ENCODE data around the gene MS4A2. TPM values are rescaled to one million over a fixed set of nuclear protein-coding genes. Genes with fewer than 3 reads are reported as not detected.
"Not testable (repeated sequence)": the region's sequence is repeated elsewhere in the genome, so short reads cannot be mapped to it uniquely, and the experiment has no call there.

Gene MS4A2
- total and polyA plus RNA-seq, 2 donors = 1.3 to 17.3 TPM

DNA sequence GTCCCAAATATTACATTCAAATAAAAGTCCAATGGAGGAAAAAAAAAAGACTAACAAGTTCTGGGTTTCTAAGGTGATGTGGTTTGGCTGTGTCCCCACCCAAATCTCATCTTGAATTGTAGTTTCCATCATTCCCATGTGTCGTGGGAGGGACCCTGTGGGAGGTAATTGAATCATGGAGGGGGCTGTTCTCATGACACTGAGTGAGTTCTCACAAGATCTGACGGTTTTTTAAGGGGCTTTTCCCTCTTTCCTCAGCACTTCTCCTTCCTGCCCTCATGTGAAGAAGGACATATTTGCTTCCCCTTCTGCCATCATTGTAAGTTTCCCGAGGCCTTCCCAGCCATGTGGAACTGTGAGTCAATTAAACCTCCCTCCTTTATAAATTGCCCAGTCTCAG, 7.9 kb upstream of the MS4A2 start:
- no peaks in the 10 kb centered on the region for H3K4me1 ChIP-seq (ENCODE audit: insufficient read depth)
- H3K36me3 ChIP-seq (ENCODE audit: insufficient read depth) = no peaks in the 10 kb centered on the region
- H3K4me3 ChIP-seq (ENCODE audit: low read depth, low read length) = no peak overlapping the region
- no peak for DNase-seq (ENCODE audit: extremely low spot score)
- WGBS = 52% methylated on average over 3 of the region's 3 CpGs
- no peak overlapping the region for H3K27ac ChIP-seq (ENCODE audit: low read depth)

DNA sequence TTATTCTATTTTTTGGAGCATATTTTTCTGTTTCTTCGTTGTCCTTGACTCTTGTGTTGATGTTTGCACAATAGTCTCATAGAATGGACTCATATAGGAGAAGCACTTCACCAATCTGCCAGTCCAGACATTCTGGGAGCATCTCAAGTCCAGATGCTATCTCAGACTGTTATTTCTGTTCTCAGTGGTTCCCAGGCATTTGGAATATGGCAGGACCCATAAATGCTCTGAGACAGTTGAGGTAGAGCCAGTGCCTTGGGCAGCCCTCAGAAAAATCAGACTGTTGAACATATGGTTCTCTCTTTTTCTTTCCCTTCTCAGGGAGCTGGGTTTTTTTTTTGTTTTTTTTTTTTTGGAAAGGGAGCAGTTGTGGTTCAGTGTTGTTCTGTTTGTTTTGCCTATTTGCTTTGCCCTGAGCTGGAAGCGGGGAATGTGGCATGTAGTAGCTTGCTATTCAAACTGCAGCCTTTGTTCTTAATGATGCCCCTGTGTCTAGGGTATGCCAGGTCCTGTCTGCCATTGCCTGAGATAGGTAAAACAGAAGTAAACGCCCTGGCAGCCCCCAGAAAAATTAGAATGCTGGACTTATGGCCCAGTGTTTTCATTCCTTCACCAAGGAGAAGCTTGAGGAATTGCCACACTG, 3.7 kb upstream of the MS4A2 start:
- WGBS = 72% methylated on average over 3 of the region's 3 CpGs

DNA sequence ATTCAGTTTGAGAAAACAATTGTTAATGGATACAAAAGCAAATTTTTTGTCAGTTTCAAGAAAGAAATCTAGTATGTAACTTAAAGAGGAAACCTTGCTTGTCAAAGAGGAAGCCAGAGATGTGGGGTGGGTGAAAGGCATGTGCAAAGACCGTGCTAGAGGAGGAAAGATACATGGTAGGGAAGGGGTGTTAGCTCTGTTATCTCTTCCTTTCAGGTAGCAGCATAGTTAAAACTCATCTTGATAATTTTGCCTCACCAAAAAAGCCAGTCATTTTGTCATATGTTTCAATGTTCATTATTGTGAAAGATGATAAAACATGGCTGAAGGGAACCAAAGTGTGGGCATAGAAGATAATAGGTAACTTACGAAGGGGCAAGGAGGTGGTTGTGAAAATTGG, 2.6 kb upstream of the MS4A2 start:
- H3K27ac ChIP-seq (ENCODE audit: low read depth) = no peak overlapping the region
- no peaks in the 10 kb centered on the region for H3K4me1 ChIP-seq (ENCODE audit: insufficient read depth)
- no peak overlapping the region for H3K4me3 ChIP-seq (ENCODE audit: low read depth, low read length)
- WGBS = 79% methylated on average over 2 of the region's 2 CpGs
- no peaks in the 10 kb centered on the region for H3K36me3 ChIP-seq (ENCODE audit: insufficient read depth)
- DNase-seq (ENCODE audit: extremely low spot score) = no peak

More for the DNA sequence above, 3.7 kb upstream of the MS4A2 start:
- no peak for DNase-seq (ENCODE audit: extremely low spot score)
- Histone ChIP-seq H3K4me3 (ENCODE audit: low read depth, low read length) (no peak overlapping the region), H3K4me1 (ENCODE audit: insufficient read depth) (no peaks in the 10 kb centered on the region), H3K36me3 (ENCODE audit: insufficient read depth) (no peaks in the 10 kb centered on the region), H3K27ac (ENCODE audit: low read depth) (no peak overlapping the region)

DNA sequence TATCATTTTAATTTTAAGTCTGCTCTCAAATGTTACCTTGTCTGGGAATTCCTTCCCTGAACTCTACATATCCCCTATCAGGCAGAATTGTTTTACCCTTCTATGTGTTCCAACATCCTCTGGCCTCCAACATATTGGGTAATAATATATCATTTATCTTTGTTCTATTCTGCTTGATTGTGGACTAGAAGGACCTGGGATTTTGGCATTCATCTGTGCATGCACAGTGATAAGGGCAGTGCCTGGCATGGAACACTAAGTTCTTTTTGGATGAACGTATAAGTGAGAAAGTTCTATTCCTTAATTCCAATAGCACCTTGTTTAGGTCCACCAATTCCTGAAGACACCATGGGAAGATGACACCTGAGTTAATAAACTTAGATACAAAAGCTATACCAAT, 1.2 kb upstream of the MS4A2 start:
- no peak for DNase-seq (ENCODE audit: extremely low spot score)
- no peaks in the 10 kb centered on the region for H3K36me3 ChIP-seq (ENCODE audit: insufficient read depth)
- H3K4me1 ChIP-seq (ENCODE audit: insufficient read depth) = no peaks in the 10 kb centered on the region
- 78% methylated on average over 1 of the region's 1 CpG for WGBS
- no peak overlapping the region for H3K27ac ChIP-seq (ENCODE audit: low read depth)
- no peak overlapping the region for H3K4me3 ChIP-seq (ENCODE audit: low read depth, low read length)

DNA sequence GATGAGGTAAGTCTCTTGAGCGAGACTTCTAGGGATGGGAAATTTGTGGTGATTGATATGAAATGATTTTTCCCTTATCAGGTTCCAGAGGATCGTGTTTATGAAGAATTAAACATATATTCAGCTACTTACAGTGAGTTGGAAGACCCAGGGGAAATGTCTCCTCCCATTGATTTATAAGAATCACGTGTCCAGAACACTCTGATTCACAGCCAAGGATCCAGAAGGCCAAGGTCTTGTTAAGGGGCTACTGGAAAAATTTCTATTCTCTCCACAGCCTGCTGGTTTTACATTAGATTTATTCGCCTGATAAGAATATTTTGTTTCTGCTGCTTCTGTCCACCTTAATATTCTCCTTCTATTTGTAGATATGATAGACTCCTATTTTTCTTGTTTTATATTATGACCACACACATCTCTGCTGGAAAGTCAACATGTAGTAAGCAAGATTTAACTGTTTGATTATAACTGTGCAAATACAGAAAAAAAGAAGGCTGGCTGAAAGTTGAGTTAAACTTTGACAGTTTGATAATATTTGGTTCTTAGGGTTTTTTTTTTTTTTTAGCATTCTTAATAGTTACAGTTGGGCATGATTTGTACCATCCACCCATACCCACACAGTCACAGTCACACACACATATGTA, 7.1 kb downstream of the MS4A2 start:
- Histone ChIP-seq H3K4me1 (ENCODE audit: insufficient read depth) (no peaks in the 10 kb centered on the region), H3K27ac (ENCODE audit: low read depth) (no peak overlapping the region), H3K4me3 (ENCODE audit: low read depth, low read length) (no peak overlapping the region), H3K36me3 (ENCODE audit: insufficient read depth) (no peaks in the 10 kb centered on the region)
- no peak for DNase-seq (ENCODE audit: extremely low spot score)
- 63% methylated on average over 4 of the region's 4 CpGs for WGBS

DNA sequence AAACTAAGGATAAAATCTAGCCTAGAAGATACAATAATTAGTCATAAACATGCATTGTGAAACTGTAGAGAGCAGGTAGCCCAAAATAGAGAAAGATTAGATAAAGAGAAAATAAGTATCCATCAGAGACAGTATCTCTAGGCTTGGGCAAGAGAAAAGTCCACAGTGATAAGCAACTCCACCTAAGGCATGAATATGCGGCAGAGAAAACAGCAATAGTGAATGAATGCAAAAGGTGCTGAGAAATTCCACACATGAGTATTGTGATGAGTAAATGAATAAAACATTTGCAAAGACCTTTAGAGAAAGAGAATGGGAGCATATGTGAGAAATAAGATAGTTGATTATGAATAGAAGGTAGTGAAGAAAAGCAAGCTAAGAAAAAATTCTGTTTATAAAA, 8.7 kb downstream of the MS4A2 start:
- no peaks in the 10 kb centered on the region for H3K36me3 ChIP-seq (ENCODE audit: insufficient read depth)
- 83% methylated on average over 1 of the region's 1 CpG for WGBS
- DNase-seq (ENCODE audit: extremely low spot score) = no peak

GRCh38 chr11:60098508-60098907, 10.0 kb downstream of the MS4A2 start:
- no peak overlapping the region for H3K27ac ChIP-seq (ENCODE audit: low read depth)
- no peaks in the 10 kb centered on the region for H3K4me1 ChIP-seq (ENCODE audit: insufficient read depth)
- no peak for DNase-seq (ENCODE audit: extremely low spot score)
- H3K4me3 ChIP-seq (ENCODE audit: low read depth, low read length) = no peak overlapping the region
- H3K36me3 ChIP-seq (ENCODE audit: insufficient read depth) = no peaks in the 10 kb centered on the region

More for the DNA sequence above, 8.7 kb downstream of the MS4A2 start:
- no peak overlapping the region for H3K4me3 ChIP-seq (ENCODE audit: low read depth, low read length)
- H3K4me1 ChIP-seq (ENCODE audit: insufficient read depth) = no peaks in the 10 kb centered on the region
- no peak overlapping the region for H3K27ac ChIP-seq (ENCODE audit: low read depth)

DNA sequence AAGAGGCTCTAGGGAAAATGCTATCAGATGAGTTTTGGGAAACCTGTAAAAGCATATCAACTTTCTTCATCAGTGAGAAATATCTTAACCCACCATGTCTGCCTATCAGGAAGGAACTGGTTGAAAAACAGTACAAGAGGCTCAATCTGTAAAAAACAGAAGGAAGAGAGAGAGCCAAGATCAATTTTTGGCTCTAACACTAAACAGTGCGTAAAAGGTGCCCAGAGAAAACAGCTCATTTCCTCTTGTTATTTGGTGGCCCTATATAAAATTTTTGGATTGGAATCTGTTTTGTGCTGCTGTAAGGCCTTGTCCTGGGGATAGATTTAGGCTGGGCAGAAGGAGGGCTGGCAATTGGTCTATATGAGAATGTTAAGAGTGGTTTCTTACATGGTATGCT, 12.1 kb downstream of the MS4A2 start:
- Histone ChIP-seq H3K36me3 (ENCODE audit: insufficient read depth) (no peaks in the 10 kb centered on the region), H3K27ac (ENCODE audit: low read depth) (no peak overlapping the region), H3K4me3 (ENCODE audit: low read depth, low read length) (no peak overlapping the region), H3K4me1 (ENCODE audit: insufficient read depth) (no peaks in the 10 kb centered on the region)
- 72% methylated on average over 1 of the region's 1 CpG for WGBS
- no peak for DNase-seq (ENCODE audit: extremely low spot score)

GRCh38 chr11:60101368-60101767, 12.9 kb downstream of the MS4A2 start:
- H3K4me1 ChIP-seq (ENCODE audit: insufficient read depth); H3K4me3 ChIP-seq (ENCODE audit: low read depth, low read length); H3K27ac ChIP-seq (ENCODE audit: low read depth); DNase-seq (ENCODE audit: extremely low spot score); H3K36me3 ChIP-seq (ENCODE audit: insufficient read depth): not testable (repeated sequence)
- WGBS = 78% methylated on average over 11 of the region's 11 CpGs

DNA sequence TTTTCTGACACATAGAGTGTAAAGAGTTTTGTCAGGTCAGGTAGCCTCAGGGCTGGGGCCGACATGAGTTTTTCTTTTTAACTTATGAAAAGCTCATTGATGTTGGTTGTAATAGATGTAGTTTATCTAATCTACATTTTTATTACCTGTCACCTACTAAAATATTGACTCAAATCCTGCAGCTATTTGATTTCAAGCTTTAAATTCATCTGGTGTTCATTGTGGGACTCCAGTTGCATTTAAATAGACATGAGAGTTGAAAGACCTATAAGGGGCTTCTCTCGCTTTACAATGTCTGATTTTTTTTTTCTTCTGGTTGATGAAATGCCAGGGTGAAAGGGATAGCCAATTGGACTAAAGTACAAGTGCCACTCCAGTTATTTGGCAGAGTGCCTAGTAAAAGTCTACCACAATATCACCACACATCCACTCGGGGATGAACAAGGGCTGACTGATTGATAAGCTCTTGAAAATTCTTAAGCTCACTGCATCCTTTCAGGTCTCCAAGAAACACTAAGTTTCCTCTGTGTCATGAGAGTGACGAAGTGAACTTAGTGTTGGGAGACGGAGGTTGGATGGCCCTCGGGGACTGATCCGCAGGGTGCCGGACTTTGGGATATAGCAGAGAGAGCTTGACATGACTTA, 16.1 kb downstream of the MS4A2 start:
- H3K27ac ChIP-seq (ENCODE audit: low read depth); H3K36me3 ChIP-seq (ENCODE audit: insufficient read depth); H3K4me1 ChIP-seq (ENCODE audit: insufficient read depth); H3K4me3 ChIP-seq (ENCODE audit: low read depth, low read length); DNase-seq (ENCODE audit: extremely low spot score): not testable (repeated sequence)
- WGBS = 76% methylated on average over 8 of the region's 8 CpGs

DNA sequence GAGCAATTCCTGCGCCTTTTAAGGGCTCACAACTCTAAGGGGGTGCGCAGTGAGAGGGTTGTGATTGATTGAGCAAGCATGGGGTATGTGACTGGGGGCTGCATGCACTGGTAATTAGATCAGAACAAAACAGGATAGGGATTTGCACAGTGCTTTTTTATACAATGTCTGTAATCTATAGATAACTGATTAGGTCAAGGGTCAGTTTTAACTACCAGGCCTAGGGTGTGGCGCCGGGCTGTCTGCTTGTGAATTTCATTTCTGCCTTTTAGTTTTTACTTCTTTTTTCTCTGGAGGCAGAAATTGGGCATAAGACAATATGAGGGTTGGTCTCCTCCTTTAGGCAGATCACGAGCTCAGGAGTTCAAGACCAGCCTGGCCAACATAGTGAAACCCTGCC, 20.2 kb downstream of the MS4A2 start:
- H3K36me3 ChIP-seq (ENCODE audit: insufficient read depth); H3K4me1 ChIP-seq (ENCODE audit: insufficient read depth); H3K4me3 ChIP-seq (ENCODE audit: low read depth, low read length); H3K27ac ChIP-seq (ENCODE audit: low read depth); DNase-seq (ENCODE audit: extremely low spot score): not testable (repeated sequence)
- 77% methylated on average over 5 of the region's 5 CpGs for WGBS

- 56% methylated on average over 2 of the region's 2 CpGs for WGBS
Observed at GRCh38 chr11:60111793-60112192, 23.3 kb downstream of the MS4A2 start.

DNA sequence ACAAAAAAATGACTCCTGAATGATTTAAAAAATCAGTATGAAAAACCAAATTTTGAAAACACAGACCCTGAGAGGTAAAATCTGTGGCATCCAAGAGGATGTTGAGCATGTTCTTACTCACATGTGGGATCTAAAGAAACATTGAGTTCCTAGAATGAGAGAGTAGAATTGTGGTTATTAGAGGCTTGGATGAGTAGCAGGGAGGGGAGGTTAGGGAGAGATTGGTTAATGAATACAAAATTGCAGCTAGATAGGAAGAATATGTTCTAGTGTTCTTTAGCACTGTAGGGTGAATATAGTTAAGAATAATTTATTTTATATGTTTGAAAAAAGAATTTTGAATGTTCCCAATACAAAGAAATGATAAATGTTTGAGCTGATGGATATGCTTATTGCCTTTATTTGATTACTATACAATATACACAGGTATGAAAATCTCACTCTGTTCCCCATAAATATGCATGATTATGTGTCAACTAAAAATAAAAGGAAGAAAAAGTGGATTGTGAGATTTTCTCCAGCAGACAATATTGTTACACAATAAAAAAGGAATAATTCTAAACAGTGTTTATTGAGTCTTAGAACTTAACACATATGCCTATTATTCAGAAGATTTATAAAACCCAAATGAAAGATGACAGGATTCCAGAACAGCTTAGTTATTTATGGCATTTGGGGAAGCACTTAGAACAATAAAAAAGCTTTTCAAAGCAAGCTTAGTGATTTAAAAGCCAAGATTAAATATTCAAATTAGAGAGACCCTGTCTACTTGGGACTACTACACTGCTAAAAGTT, 28.7 kb downstream of the MS4A2 start:
- no peak overlapping the region for H3K27ac ChIP-seq (ENCODE audit: low read depth)
- H3K36me3 ChIP-seq (ENCODE audit: insufficient read depth) = no peaks in the 10 kb centered on the region
- H3K4me1 ChIP-seq (ENCODE audit: insufficient read depth) = no peaks in the 10 kb centered on the region
- H3K4me3 ChIP-seq (ENCODE audit: low read depth, low read length) = no peak overlapping the region
- DNase-seq (ENCODE audit: extremely low spot score) = no peak

More at GRCh38 chr11:60111793-60112192, 23.3 kb downstream of the MS4A2 start:
- no peak overlapping the region for H3K27ac ChIP-seq (ENCODE audit: low read depth)
- H3K4me3 ChIP-seq (ENCODE audit: low read depth, low read length) = no peak overlapping the region
- H3K4me1 ChIP-seq (ENCODE audit: insufficient read depth) = no peaks in the 10 kb centered on the region
- DNase-seq (ENCODE audit: extremely low spot score) = no peak
- H3K36me3 ChIP-seq (ENCODE audit: insufficient read depth) = no peaks in the 10 kb centered on the region

- no peaks in the 10 kb centered on the region for H3K4me1 ChIP-seq (ENCODE audit: insufficient read depth)
- DNase-seq (ENCODE audit: extremely low spot score) = no peak
- 64% methylated on average over 2 of the region's 2 CpGs for WGBS
- H3K36me3 ChIP-seq (ENCODE audit: insufficient read depth) = no peaks in the 10 kb centered on the region
- no peak overlapping the region for H3K4me3 ChIP-seq (ENCODE audit: low read depth, low read length)
- H3K27ac ChIP-seq (ENCODE audit: low read depth) = no peak overlapping the region
Observed at GRCh38 chr11:60118338-60118737, 29.9 kb downstream of the MS4A2 start.
